ENCODE data around the gene DLG2.

DNA sequence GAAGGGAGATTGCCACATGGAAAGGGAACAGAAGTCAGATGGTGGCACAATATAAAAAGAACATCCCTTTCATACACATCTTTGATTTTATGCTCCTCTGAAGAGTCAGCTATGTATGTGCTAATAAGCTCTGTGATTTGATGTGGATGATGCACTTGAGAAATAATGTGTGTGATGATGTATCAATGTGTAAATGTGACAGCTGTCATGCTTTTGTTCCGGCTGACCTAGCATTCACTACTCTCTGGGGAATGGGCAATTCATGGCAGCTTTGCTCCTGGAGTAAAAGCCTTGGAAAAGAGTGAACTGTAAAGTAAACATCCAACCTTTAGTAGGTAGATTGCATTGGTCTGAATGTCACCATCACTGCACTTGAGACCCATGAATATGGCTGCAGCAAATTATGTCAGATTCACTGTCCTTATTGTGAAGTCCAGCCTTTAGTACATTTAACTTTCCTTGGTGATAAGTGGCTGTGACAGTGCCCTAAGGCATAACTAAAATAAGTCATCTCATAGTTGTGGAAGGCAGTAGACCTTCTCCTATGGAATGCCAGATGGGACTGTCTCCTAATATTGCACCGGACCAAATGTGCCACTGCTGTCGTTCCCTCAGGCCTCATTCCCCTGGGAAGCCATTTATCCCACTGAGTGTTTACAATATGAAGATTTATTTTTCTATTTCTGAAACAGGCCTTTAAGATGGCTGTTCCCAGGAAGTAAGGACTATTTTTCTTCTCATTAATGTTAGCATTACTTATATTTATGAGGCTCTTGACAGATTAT lies 2162.8 kb downstream of the DLG2 start:
- no peak for TF ChIP-seq POLR2AphosphoS5 (IDR thresholded peaks at IDR 0.05; ENCODE audit: low read depth, low read length)
- TF ChIP-seq POLR2A (IDR thresholded peaks at IDR 0.05; ENCODE audit: low read depth, low read length) = no peak
- no peak for TF ChIP-seq PAX5 (IDR thresholded peaks at IDR 0.05; ENCODE audit: insufficient read depth, low read length, severe bottlenecking)

Measured in GM12891 (cell line).